ENCODE measurements around the gene ASB11. TPM values are rescaled to one million over a fixed set of nuclear protein-coding genes. Genes with fewer than 3 reads are reported as not detected.
"Not testable (repeated sequence)": the region's sequence is repeated elsewhere in the genome, so short reads cannot be mapped to it uniquely, and the experiment has no call there.

Gene ASB11
- total and polyA plus RNA-seq, 10 of the 15 experiments (the other 5 are each of a cell fraction or from before 2014, with no cell fraction given) = not detected

DNA sequence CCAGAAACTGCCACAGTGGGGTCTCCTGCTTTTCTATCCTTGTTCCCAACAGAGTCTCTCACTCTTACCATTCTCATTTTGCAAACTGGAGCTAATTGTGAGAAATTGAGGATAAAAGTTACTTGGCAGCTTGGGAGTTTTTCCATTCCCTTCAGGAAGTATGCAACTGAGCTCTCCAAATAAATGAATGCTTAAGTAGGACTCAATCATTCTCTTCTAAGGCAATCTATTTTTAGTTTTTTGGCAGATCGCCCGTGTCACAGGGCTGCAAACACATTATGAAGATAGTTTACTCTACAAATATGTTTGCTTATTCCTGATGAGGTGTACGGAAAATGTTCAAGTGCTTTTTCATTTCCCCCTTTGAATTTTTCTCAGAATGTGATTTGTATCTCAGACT lies 5.3 kb downstream of the ASB11 start (continued):
- TF ChIP-seq, protein P1, sequence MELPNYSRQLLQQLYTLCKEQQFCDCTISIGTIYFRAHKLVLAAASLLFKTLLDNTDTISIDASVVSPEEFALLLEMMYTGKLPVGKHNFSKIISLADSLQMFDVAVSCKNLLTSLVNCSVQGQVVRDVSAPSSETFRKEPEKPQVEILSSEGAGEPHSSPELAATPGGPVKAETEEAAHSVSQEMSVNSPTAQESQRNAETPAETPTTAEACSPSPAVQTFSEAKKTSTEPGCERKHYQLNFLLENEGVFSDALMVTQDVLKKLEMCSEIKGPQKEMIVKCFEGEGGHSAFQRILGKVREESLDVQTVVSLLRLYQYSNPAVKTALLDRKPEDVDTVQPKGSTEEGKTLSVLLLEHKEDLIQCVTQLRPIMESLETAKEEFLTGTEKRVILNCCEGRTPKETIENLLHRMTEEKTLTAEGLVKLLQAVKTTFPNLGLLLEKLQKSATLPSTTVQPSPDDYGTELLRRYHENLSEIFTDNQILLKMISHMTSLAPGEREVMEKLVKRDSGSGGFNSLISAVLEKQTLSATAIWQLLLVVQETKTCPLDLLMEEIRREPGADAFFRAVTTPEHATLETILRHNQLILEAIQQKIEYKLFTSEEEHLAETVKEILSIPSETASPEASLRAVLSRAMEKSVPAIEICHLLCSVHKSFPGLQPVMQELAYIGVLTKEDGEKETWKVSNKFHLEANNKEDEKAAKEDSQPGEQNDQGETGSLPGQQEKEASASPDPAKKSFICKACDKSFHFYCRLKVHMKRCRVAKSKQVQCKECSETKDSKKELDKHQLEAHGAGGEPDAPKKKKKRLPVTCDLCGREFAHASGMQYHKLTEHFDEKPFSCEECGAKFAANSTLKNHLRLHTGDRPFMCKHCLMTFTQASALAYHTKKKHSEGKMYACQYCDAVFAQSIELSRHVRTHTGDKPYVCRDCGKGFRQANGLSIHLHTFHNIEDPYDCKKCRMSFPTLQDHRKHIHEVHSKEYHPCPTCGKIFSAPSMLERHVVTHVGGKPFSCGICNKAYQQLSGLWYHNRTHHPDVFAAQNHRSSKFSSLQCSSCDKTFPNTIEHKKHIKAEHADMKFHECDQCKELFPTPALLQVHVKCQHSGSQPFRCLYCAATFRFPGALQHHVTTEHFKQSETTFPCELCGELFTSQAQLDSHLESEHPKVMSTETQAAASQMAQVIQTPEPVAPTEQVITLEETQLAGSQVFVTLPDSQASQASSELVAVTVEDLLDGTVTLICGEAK (IDR thresholded peaks at IDR 0.05; ENCODE audit: borderline replicate concordance) = no peak

DNA sequence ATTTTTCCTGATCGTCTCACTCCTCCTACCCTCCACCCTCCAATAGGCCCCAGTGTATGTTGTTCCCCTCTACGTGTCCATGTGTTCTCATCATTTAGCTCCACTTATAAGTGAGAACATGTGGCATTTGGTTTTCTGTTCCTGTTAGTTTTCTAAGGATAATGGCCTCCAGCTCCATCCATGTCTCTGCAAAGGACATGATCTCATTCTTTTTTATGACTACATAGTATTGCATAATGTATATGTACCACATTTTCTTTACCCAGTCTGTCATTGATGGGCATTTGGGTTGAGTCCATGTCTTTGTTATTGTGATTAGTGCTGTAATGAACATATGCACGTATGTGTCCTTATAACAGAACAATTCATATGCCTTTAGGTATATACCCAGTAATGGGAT lies 9.5 kb downstream of the ASB11 start:
- CTCF ChIA-PET = interaction anchor here (1.2 kb wide), 1 partner anchor 43 kb away, joined by 3 read pairs; no protein-coding TSS in a partner anchor

More for the DNA sequence above, 9.5 kb downstream of the ASB11 start:
- SMC1A ChIA-PET (ENCODE audit: uncharacterized antibody, unreplicated experiment) = interaction anchor here (1.5 kb wide), 1 partner anchor 37 kb away, joined by 3 read pairs; no protein-coding TSS in a partner anchor
- H3K27ac ChIP-seq (ENCODE audit: control insufficient read depth, insufficient read depth); in situ Hi-C loops (cut with MboI); H3K4me1 ChIP-seq (ENCODE audit: control insufficient read depth, insufficient read depth, low read length); POLR2A ChIA-PET; DNase-seq (ENCODE audit: low read depth, low spot score); H2AFZ ChIP-seq (ENCODE audit: control insufficient read depth, low read depth, low read length); H3K9ac ChIP-seq (ENCODE audit: control insufficient read depth, insufficient read depth, low read length); H3K9me3 ChIP-seq (replicated peaks; ENCODE audit: control insufficient read depth, insufficient read depth, low read length); RAD21 ChIA-PET (ENCODE audit: unreplicated experiment); H3K4me3 ChIP-seq; H3K27me3 ChIP-seq (replicated peaks in 1 of 2; ENCODE audit: control insufficient read depth in 2 of 2, insufficient read depth in 2 of 2, low read length in 1 of 2); intact Hi-C loops (cut with micrococcal nuclease; ENCODE audit: unreplicated experiment); FAIRE-seq; H4K20me1 ChIP-seq (ENCODE audit: control insufficient read depth, insufficient read depth); BruUV-seq (replicated peaks); H3K79me2 ChIP-seq (ENCODE audit: control insufficient read depth, insufficient read depth, low read length); H3K4me2 ChIP-seq (ENCODE audit: control insufficient read depth, insufficient read depth); H3K36me3 ChIP-seq (ENCODE audit: control insufficient read depth in 2 of 2, insufficient read depth in 2 of 2, low read length in 1 of 2); ATAC-seq: not testable (repeated sequence)
- WGBS (ENCODE audit: insufficient coverage, insufficient replicate concordance, low lambda C conversion rate, missing lambda C conversion rate) = 48% methylated on average over 3 of the region's 3 CpGs

Data from GM12878 (cell line).